Mesendoderm (in vitro differentiated cells): ENCODE measurements around the gene FRYL.

Experiments used
- DNase-seq: peaks from one replicate; pipeline ENCODE4 v3.0.0; 2013
- H2AK5ac ChIP-seq: 2 replicates; pipeline ENCODE4 v1.6.1; 2013; ENCODE audit warnings: low read length, inconsistent platforms
- H2BK120ac ChIP-seq: 2 replicates; pipeline ENCODE4 v1.6.1; 2013; ENCODE audit warnings: low read depth, mild to moderate bottlenecking, low read length, moderate library complexity, mixed read lengths
- H2BK15ac ChIP-seq: replicated peaks from 2 replicates; pipeline ENCODE4 v1.6.1; 2013; ENCODE audit warnings: low read depth, mild to moderate bottlenecking, moderate library complexity
- H2BK5ac ChIP-seq: 2 replicates; pipeline ENCODE4 v1.6.1; 2013; ENCODE audit warnings: low read length, inconsistent platforms
- H3K18ac ChIP-seq: 2 replicates; pipeline ENCODE4 v1.6.1; 2013; ENCODE audit warnings: mild to moderate bottlenecking, low read length, mixed read lengths
- H3K23ac ChIP-seq: one replicate; pipeline ENCODE4 v1.6.1; 2013; ENCODE audit warnings: low read length
- H3K27ac ChIP-seq: 2 replicates; pipeline ENCODE4 v1.5.1; 2013; ENCODE audit warnings: low read depth, mild to moderate bottlenecking, inconsistent platforms, low read length, moderate library complexity
- H3K27me3 ChIP-seq: 2 replicates; pipeline ENCODE4 v1.6.1; 2013; ENCODE audit warnings: low read length, control low read depth, mild to moderate bottlenecking, inconsistent platforms; ENCODE audit not compliant: insufficient read depth, poor library complexity
- H3K36me3 ChIP-seq: 2 replicates; pipeline ENCODE4 v1.6.1; 2013; ENCODE audit warnings: low read length, inconsistent platforms; ENCODE audit not compliant: control insufficient read depth, insufficient read depth
- H3K4ac ChIP-seq: one replicate; pipeline ENCODE4 v1.6.1; 2013; ENCODE audit warnings: low read depth, mild to moderate bottlenecking, low read length, moderate library complexity
- H3K4me1 ChIP-seq: 2 replicates; pipeline ENCODE4 v1.6.1; 2013; ENCODE audit warnings: low read depth, low read length, inconsistent platforms; ENCODE audit not compliant: control insufficient read depth
- H3K4me2 ChIP-seq: 2 replicates; pipeline ENCODE4 v1.6.1; 2013; ENCODE audit warnings: low read length
- H3K4me3 ChIP-seq: 2 replicates; pipeline ENCODE4 v1.5.1; 2013; ENCODE audit warnings: mild to moderate bottlenecking, low read length
- H3K56ac ChIP-seq: one replicate; pipeline ENCODE4 v1.6.1; 2013; ENCODE audit warnings: low read length
- H3K79me1 ChIP-seq: 2 replicates; pipeline ENCODE4 v1.6.1; 2013; ENCODE audit warnings: low read length, inconsistent platforms
- H3K79me2 ChIP-seq: 2 replicates; pipeline ENCODE4 v1.6.1; 2013; ENCODE audit warnings: mild to moderate bottlenecking, low read length; ENCODE audit not compliant: control insufficient read depth, insufficient read depth
- H3K9ac ChIP-seq: 2 replicates; pipeline ENCODE4 v1.6.1; 2013; ENCODE audit warnings: low read length, inconsistent platforms
- H4K5ac ChIP-seq: one replicate; pipeline ENCODE4 v1.6.1; 2013; ENCODE audit warnings: low read length
- H4K8ac ChIP-seq: one replicate; pipeline ENCODE4 v1.6.1; 2013; ENCODE audit warnings: low read depth, mild to moderate bottlenecking, control low read depth, low read length, moderate library complexity
- WGBS: extraction: QIAGEN DNeasy Blood & Tissue Kit; methylation state at CpG from one replicate; pipeline ENCODE4 v1.1.7; 2013; ENCODE audit warnings: low lambda C conversion rate, missing lambda C conversion rate; ENCODE audit not compliant: insufficient coverage; ENCODE audit errors: extremely low coverage; 5-methylcytosine and 5-hydroxymethylcytosine counted together

Gene FRYL

DNA sequence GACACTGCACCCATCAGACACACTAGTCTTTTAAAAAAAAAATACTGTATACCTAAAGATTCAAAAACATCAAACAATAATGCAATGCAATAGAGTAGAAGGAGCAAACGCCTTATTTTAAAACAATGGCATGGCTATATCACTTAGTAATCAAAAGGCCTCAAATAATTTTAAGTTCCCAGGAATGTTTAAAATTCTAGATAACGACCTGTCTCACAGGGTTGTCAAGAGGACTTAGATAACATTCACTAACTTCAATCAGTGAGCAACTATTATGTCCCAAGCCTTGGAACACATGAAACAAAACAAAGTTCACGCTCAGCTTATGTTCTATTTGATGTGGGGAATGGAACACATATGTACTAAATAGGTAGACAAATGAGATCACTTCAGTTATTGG lies 106.5 kb downstream of the FRYL start:
- Histone ChIP-seq H3K18ac (no peak overlapping the region), H3K27me3 (no peaks in the 10 kb centered on the region), H3K4me3 (no peak overlapping the region), H2BK120ac (no peak overlapping the region), H4K5ac (no peak overlapping the region), H3K4ac (no peak overlapping the region), H3K36me3 (no peaks in the 10 kb centered on the region), H3K4me1 (peaks cover 3% of the 10 kb centered on the region), H2AK5ac (no peak overlapping the region), H3K4me2 (no peak overlapping the region), H4K8ac (no peak overlapping the region), H3K79me1 (peaks cover 4% of the 10 kb centered on the region), H3K79me2 (peaks cover 2% of the 10 kb centered on the region), H2BK5ac (peak overlapping the region; percentile 72), H3K56ac (no peak overlapping the region), H3K23ac (no peak overlapping the region), H3K9ac (no peak overlapping the region), H3K27ac (peak overlapping the region; percentile 22), H2BK15ac (no peak overlapping the region)
- no CpG with 5 or more reads among the region's 3 CpGs for WGBS
- DNase-seq, result peak; percentile 53

DNA sequence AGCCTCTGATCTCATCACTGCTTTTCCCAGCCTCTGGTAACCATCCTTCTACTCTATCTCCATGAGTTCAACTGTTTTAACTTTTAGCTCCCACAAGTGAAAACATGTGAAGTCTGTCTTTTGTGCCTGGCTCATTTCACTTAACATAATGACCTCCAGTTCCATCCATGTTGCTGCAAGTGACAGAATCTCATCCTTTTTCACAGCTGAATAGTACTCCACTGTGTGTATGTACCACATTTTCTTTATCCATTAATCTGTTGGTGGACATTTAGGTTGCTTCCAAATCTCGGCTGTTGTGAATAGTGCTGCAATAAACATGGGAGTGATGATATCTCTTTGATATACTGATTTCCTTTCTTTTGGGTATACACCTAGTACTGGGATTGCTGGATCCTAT lies 109.5 kb downstream of the FRYL start:
- Histone ChIP-seq H3K4me1 (peaks cover 3% of the 10 kb centered on the region), H4K8ac (no peak overlapping the region), H3K4me3 (no peak overlapping the region), H3K4me2 (no peak overlapping the region), H3K27ac (no peak overlapping the region), H3K23ac (no peak overlapping the region), H2AK5ac (no peak overlapping the region), H3K27me3 (no peaks in the 10 kb centered on the region), H2BK120ac (no peak overlapping the region), H3K79me2 (peaks cover 2% of the 10 kb centered on the region), H3K56ac (no peak overlapping the region), H3K18ac (no peak overlapping the region), H3K36me3 (no peaks in the 10 kb centered on the region), H3K79me1 (peaks cover 4% of the 10 kb centered on the region), H4K5ac (no peak overlapping the region), H3K4ac (no peak overlapping the region), H2BK5ac (no peak overlapping the region), H3K9ac (no peak overlapping the region), H2BK15ac (no peak overlapping the region)
- no peak for DNase-seq
- no CpG with 5 or more reads among the region's 1 CpG for WGBS

DNA sequence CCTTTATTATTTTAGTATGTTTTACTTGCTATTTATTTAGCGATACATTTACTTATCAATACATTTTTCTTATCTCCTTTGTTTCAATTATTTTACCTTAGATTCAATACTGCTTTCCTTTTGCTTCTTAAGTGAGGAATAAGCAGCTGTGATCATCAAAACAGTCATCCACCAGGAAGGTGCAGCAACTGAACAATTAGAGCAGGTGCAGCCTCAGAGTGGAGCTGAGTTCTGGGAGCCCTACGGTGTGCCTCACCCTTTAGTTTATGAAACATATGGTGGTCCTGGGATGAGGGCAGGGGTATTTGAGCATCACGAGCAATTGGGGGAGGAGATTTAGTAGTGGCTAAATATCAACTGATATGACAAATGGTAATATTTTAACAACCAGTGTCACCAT lies 111.0 kb downstream of the FRYL start:
- peaks cover 2% of the 10 kb centered on the region for H3K79me2 ChIP-seq
- no peaks in the 10 kb centered on the region for H3K27me3 ChIP-seq
- no peak overlapping the region for H3K9ac ChIP-seq
- no peak overlapping the region for H2BK120ac ChIP-seq
- WGBS, result 100% methylated on average over 1 of the region's 3 CpGs
- H3K79me1 ChIP-seq, result peaks cover 4% of the 10 kb centered on the region
- no peak overlapping the region for H3K4me2 ChIP-seq
- no peak overlapping the region for H3K27ac ChIP-seq
- H4K8ac ChIP-seq, result no peak overlapping the region
- H2BK15ac ChIP-seq, result no peak overlapping the region
- H3K23ac ChIP-seq, result no peak overlapping the region
- H2BK5ac ChIP-seq, result no peak overlapping the region
- H3K56ac ChIP-seq, result no peak overlapping the region
- no peak overlapping the region for H4K5ac ChIP-seq
- peaks cover 3% of the 10 kb centered on the region for H3K4me1 ChIP-seq
- H2AK5ac ChIP-seq, result no peak overlapping the region
- no peak overlapping the region for H3K4me3 ChIP-seq
- H3K18ac ChIP-seq, result no peak overlapping the region
- no peaks in the 10 kb centered on the region for H3K36me3 ChIP-seq
- H3K4ac ChIP-seq, result no peak overlapping the region
- DNase-seq, result no peak

DNA sequence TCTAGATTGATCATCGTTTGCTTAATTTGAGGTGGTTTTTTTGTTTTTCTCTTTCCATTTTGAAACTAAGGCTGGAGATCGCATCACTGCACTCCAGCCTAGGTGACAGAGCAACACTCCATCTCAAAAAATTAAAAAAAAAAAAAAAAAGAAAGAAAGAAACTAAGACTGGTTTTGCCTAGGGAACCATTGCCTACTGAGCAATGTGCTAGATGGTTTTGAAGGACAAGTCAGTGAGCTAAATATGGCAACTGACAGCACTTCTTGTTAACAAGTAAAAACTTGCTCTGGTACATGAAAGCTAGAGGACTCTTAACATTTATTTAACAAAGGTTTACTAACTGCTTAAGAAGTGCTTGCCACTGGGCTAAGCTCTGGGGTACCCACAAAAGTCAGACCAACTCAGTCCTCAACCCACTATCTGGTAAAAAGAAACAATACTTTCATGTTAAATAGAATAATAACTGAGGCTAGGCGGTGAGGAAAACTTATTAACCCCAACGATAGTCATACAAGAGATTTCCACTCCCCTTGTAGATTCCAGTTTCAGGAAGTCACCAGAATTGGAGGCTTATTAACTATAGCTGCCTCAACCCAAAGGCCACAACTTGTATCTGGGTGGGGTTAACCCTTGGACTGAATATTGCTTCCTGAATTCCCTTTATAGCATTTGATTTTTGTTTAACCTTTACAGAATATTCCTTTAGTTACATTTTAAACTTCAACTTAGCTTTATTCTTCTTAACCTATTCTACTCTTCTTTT lies 111.6 kb downstream of the FRYL start:
- no CpG with 5 or more reads among the region's 4 CpGs for WGBS
- no peak overlapping the region for H2BK5ac ChIP-seq
- no peak overlapping the region for H3K18ac ChIP-seq
- H3K79me1 ChIP-seq, result peaks cover 7% of the 10 kb centered on the region
- no peak overlapping the region for H2BK120ac ChIP-seq
- no peak for DNase-seq
- H2BK15ac ChIP-seq, result no peak overlapping the region
- no peak overlapping the region for H3K23ac ChIP-seq
- H3K79me2 ChIP-seq, result peaks cover 2% of the 10 kb centered on the region
- H3K4me3 ChIP-seq, result no peak overlapping the region
- no peak overlapping the region for H3K9ac ChIP-seq
- no peak overlapping the region for H3K56ac ChIP-seq
- no peak overlapping the region for H2AK5ac ChIP-seq
- H4K5ac ChIP-seq, result no peak overlapping the region
- no peak overlapping the region for H3K4ac ChIP-seq
- H3K36me3 ChIP-seq, result no peaks in the 10 kb centered on the region
- no peak overlapping the region for H3K27ac ChIP-seq
- peaks cover 3% of the 10 kb centered on the region for H3K4me1 ChIP-seq
- no peak overlapping the region for H4K8ac ChIP-seq
- H3K27me3 ChIP-seq, result no peaks in the 10 kb centered on the region
- H3K4me2 ChIP-seq, result no peak overlapping the region

DNA sequence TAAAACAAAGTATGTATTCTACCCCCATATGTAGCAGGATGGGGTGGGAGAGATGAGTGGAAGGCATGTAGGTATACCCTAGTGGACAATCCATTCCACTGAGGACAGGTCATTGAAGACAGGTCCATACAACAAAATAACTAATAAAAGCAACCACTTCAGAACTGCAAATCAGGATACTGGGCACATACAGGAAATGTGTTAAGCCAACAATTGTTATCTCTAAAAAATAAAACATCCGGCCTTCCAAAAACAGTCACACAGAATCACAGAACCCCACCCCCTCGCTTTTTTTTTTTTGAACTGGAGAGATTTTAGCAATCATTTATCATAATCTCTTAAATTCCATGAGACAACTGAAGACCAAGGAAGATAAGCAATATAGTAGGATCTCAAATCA lies 112.9 kb downstream of the FRYL start:
- H3K23ac ChIP-seq, result no peak overlapping the region
- WGBS, result no CpG with 5 or more reads among the region's 2 CpGs
- no peak overlapping the region for H3K4me2 ChIP-seq
- H3K56ac ChIP-seq, result no peak overlapping the region
- H3K36me3 ChIP-seq, result no peaks in the 10 kb centered on the region
- no peaks in the 10 kb centered on the region for H3K4me1 ChIP-seq
- no peak overlapping the region for H4K5ac ChIP-seq
- H3K18ac ChIP-seq, result no peak overlapping the region
- no peak for DNase-seq
- H3K27ac ChIP-seq, result no peak overlapping the region
- H3K9ac ChIP-seq, result no peak overlapping the region
- H3K4ac ChIP-seq, result no peak overlapping the region
- H3K79me1 ChIP-seq, result peaks cover 7% of the 10 kb centered on the region
- no peak overlapping the region for H2BK120ac ChIP-seq
- H3K27me3 ChIP-seq, result no peaks in the 10 kb centered on the region
- no peak overlapping the region for H3K4me3 ChIP-seq
- no peak overlapping the region for H2BK15ac ChIP-seq
- peaks cover 2% of the 10 kb centered on the region for H3K79me2 ChIP-seq
- H2AK5ac ChIP-seq, result no peak overlapping the region
- no peak overlapping the region for H2BK5ac ChIP-seq
- H4K8ac ChIP-seq, result no peak overlapping the region
